Stimulated activated CD4-positive, alpha-beta T cell treated with anti-CD3 and anti-CD28 coated beads, TNF-alpha, amount 100 ng/mL, for 24 hours (primary cell): ENCODE measurements around the gene MCOLN2.
A peak's percentile ranks its signal among the peaks of the same experiment; 100 is the strongest.
"Not testable (repeated sequence)": the region's sequence is repeated elsewhere in the genome, so short reads cannot be mapped to it uniquely, and the experiment has no call there.

Source experiments
- DNase-seq, 3 experiments: peaks; one replicate each; pipeline ENCODE4 v3.0.0-alpha.2; 2020; ENCODE audit warnings: low read depth in 3 of 3

MCOLN2 gene

DNA sequence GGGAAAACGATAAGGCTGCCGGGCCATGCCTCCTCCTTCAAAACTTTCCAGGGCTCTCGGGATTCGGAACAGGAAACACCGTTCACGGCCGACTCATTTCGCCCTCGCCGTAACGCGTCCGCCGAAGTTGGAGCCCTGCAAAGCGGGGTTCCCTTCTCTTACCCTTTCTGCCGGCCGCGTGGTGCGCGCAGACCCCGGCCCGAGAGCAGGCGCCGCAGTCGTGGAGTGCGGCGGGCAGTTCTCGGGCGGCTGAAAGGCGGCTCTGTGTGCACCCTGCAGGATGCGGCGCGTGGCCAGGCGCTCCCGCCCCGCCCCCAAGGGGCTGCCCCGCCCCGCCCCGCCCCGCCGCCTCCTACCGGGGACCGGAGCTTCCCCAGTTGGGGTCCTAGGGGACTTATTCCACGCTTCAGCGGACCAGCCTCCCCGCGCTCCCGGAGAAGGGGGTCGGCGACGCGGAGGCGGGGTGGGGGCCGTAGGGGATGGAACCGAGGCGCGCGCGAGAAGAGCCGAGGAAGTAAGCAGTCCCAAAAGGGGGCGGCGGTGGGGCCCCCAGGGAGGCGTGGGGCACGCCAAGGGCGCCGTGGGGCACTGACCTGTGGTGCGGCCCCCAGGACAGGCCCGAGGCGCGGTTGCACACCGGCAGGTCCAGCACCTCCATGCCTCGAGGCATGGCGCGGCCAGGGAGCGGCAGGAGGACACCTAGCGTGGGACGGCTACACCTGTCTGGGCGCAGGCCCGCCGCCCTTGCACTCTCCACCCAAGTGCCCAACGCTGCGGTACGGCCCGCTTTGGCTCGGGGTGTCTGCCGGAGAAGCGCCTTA, at the start of gene MCOLN2:
TSS of gene MCOLN2 (minus strand) at position 268 of the 821 bp plus-strand sequence. CDS start at position 27, 241 bp downstream.
- DNase-seq = peak in 1 of 3 experiments; percentile 50

DNA sequence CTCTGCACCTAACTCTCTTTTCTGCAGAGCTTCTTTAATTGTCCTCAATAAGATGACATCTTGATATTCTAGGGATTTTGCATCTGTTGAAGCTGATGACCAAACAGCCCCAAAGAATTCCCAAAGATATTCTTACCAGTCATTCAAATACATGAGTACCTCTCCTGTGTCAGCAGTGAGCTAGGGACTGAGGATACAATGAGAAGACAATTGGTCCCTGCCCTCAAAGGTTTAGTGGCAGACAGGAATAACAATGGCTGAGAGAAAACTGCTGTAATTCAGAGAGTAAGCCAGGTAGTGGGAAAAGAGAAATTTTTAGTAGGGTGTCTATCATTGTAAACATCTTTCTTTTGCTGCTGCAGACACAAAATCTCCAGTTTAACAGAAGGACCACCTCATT, 45.5 kb upstream of the MCOLN2 start:
- no peak for DNase-seq

DNA sequence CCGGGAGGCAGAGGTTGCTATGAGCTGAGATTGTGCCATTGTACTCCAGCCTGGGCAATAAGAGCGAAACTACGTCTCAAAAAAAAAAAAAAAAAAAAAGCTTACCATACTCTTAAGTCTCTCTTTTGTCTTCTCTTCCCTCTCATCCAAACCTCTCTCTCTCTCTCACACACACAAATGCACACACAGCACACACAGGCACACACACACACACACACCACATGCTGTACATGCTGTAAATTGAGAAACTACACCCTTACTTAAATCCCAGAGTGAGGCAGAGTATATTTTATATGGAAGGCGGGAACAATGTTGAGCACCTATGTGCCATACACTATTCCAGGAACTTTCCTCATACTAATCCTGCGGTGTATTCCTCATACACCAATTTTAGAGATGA, 44.9 kb upstream of the MCOLN2 start:
- no peak for DNase-seq

DNA sequence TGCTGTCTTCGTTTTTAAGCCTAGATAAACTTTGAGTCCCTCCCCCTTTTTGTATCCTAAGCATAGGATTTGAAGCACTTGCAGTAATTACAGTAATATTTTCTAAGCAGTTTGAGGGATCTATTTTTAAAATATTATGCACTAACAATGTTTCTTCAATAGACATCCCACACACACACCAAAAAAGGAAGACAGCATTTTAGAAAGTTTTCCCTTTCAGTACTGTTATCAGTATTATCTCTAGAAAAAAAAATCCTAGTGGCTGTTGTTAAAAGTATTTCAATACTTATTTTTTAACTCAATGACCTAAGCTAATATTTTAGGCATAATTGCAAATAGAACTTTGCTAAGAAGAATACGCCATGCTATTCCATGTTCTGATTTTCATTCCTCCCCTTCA, 36.3 kb upstream of the MCOLN2 start:
- no peak for DNase-seq

DNA sequence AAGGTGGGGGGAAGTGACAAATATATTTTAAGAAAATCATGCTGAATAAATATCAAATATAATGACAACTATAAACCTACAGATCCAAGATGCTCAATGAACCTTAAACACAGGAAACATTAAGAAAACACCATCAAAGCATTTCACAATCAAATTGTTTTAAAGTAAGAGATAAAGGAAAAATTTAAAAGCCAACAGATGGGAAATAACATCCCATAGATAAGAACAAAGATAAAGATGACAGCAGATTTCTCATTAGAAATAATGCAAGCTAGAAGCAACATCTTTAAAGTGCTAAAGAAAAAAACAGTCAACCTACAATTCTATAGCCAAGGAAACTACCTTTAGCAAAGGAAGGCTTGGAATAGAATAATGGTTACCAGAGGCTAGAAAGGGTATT, 33.6 kb upstream of the MCOLN2 start:
- no peak for DNase-seq

DNA sequence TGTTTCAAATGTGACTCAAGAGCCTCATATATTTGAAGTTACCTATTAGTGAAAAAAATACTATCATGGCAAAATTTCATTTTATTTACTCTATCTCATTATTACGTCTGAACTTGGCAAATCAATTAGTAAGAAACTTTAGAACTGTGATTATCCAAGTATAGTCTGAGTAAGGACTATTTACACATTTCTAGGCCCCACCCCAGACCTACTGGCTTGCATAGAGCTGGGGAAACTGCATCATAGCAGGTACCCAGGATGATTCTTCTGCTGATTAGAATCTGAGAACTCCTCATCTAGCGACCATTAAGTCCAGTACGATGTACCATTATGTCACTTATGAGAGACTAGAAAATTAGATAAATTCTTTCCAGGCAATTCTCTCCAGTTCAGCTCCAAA, 31.2 kb upstream of the MCOLN2 start:
- no peak for DNase-seq

DNA sequence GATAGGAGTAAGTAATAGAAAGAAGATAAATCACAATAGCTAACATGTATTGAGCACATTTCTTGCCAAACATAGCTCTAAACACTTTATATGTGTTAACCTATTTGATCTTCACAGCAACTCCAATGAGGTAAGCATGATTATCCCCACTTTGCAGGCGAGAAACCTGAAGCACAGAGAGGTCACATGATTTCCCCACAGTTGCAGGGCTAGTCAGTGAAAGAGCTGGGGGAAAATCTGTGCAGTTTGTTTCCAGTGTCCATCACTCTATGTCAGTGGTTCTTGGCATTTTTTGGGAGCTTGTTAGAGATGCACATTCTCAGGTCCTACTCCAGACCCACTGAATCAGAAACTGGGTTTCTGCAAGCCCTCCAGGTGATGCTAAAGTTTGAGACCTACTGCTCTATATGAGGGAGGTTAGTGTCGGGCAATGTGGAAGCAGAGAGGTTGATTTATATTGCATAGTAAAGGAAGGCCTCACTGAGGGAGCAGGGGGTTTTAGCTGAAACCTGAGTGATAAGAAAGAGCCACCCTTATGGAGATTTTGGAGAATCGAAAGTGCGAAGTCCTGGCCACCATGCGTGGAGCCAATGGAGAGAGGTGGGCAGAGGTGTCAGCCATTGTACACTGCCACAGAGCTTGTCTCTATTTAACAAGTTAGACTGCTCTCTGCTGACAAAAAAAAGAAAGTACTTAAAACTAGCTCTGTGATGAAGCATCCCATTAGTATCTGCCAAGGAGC, 30.5 kb upstream of the MCOLN2 start:
- DNase-seq = no peak

DNA sequence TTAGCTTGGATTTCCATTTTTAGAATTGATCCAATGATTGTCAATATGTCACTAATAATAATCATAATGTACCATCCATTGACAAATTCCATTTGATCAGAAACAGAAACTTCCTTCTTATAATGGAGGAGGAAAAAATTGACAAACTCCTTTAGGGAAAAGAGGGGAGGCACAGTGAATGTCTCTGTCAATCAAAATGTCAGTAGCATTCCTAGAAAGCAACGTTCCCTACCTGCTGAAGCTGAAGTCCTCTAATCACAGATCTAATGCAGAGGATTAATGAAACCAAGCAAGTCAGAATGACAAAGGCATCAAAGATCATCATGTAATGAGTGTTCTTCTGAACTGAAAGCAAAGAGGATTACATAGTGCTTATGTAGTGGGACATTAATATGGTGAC, 29.0 kb upstream of the MCOLN2 start:
- DNase-seq = no peak

DNA sequence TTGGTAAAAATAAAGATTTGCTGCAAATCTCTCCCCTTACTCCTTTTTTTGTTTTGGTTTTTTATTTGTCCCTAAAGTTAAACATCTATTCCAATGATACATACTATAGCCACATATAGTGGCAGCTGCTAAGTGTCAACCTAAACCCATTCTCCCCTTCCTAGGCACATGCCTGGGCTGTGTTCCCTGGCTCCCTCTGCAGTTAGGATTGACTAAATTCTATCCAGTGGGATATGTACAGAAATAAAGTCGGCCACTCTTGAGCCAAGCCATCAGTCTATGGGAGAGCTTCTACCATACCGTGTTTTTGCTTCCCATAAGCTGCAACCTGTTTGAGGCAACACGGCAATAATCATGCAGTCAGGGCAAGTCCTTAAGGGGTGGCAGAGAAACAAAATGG, 27.8 kb upstream of the MCOLN2 start:
- DNase-seq = no peak

DNA sequence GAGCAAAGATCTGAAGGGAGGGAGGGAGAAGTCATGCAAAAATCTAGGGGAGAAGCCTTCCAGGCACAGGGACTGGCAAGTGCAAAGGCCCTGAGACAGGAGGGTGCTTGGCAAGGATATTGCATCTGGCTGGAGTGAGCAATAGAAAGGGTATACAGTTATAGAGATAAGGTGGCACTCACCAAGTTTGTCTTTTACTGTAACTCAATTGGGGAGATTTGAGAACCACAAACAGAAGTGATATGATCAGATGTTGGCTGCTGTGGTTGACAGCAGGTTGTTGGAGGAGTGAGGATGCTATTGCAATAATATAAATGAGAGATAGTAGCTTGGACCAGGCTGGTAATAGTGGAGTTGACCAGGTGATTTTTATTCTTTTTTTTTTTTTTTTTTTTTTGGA, 25.8 kb upstream of the MCOLN2 start:
- no peak for DNase-seq

DNA sequence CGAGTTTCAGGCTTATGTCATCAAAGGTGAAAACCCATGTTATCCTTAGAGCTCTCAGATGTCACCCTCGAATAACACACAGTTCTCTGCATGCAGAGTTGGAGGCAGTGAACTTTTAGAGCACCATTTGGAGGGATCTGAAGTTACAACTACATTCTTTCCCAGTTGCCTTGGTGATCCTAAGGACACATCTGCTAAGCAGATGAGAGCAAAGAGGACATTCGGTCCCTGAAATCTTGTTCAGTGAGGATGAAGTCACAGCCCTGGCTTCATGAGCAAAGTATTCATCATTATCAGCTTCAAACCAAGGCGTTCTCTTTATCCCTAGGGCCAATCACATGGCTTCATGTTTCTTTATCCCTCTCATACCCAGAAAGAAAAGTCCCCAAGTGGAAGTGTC, 23.1 kb upstream of the MCOLN2 start:
- DNase-seq = no peak

DNA sequence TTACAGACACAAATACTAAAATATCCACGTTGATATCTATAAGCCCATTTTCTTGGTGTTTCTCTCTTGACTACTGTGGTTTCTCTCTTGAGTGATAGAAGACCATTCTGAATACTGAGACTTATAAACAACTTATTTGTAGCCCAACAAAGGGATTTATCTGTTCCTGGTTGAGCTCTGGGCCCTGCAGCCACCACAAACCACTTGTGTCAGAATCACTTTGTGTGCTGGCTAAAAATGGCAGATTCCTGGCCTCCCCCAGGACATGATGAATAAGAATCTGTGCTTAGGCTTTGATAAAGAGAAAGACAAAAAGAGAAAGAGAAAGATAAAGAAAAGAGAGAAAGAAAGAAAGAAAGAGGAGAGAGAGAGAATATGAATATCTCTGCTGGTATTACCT, 18.9 kb upstream of the MCOLN2 start:
- no peak for DNase-seq

DNA sequence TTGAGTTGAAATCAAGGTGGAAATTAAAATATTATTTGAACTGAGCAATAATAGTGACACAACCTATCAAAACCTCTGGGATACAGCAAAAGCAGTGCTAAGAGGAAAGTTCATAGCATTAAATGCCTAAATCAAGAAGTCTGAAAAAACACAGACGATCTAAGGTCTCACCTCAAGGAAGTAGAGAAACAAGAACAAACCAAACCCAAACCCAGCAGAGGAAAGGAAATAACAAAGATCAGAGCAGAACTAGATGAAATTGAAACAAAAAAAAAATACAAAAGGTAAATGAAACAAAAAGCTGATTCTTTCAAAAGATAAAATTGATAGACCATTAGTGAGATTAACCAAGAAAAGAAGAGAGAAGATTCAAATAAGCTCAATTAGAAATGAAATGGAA, 8.7 kb upstream of the MCOLN2 start:
- not testable (repeated sequence) for DNase-seq

DNA sequence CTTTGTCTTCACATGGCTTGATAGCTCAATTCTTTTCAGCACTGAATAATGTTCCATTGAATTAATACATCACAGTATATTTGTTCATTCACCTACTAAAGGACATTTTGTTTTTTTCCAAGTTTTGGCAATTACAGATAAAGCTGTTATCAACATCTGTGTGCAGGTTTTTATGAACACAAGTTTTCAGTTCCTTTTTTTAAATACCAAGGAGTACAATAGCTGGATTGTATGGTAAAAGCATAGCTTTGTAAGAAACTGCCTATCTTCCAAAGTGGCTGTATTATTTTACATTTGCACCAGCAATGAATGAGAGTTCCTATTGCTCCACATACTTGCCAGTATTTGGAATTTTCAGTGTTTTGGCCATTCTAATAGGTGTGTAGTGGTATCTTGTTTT, 4.8 kb upstream of the MCOLN2 start:
- DNase-seq = no peak

DNA sequence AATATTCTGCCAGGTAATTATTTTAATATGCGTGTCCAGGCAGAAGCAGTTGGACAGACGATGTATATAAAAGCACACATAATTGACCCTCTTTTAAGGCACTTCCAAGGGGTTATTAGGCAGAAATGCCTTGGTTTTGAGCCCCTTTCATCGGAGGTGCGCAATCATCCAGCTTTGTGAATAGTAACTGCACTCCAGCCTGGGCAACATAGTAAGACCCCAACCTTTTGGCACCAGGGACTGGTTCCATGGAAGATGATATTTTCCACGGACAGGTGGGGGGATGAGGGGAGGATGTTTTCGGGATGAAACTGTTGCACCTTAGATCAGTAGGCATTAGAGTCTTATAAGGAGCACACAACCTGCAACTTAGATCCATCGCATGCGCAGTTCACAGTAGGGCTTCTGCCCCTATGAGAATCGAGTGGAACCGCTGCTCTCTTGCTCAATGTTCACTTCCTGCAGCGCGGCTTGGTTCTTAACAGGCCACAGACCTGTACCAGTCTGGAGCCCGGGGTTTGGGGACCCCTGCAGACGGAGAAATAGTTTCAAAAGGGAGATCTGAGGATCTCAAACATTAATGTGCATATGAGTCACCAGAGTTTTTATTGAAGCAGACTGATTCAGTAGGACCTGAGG, 1.8 kb upstream of the MCOLN2 start:
- peak in 1 of 3 experiments; percentile 48 for DNase-seq

DNA sequence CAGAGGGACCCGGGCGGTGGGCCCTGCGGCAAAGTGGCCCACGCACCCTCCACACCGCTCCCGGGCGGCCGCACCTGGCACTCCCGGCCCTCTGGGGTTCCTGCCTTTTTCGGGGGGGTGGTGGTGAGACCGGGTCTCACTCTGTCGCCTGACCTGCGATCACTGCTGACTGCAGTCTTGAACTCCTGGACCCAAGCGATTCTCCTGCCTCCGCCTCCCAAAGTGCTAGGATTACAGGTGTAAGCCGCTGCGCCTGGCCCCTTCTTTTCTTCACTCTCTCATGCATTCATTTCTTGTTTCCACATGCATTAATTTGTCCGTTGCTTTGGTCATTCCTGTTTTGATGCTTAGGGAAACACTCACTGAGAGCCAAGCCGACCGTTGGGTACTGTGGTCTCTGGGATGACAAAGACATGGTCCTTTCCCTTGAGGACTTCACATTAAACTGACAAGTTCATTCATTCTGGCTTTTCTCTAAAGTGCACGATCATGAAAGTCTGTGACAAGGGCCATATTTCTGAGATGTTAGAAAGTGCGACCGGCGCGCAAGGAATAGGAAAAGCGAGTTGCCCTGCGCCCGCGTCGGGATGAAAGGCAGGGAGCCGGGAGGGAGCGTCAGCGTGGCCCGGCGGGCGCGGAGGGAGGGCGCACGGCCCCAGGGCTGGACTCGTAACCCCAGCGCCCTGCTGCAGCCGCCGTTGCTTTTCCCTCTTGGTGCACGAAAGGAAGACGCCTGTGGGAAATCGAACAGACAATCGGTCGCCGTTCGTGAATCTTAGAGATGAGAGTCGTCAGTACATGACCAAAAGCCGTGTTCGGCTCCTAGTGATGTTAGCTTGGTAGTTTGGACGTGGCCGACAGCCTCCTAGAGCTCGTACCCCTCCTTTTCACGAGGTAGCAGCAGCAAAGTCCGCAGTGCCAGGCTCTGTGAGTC, 1.0 kb upstream of the MCOLN2 start:
- DNase-seq = peak in 1 of 3 experiments; percentile 5

DNA sequence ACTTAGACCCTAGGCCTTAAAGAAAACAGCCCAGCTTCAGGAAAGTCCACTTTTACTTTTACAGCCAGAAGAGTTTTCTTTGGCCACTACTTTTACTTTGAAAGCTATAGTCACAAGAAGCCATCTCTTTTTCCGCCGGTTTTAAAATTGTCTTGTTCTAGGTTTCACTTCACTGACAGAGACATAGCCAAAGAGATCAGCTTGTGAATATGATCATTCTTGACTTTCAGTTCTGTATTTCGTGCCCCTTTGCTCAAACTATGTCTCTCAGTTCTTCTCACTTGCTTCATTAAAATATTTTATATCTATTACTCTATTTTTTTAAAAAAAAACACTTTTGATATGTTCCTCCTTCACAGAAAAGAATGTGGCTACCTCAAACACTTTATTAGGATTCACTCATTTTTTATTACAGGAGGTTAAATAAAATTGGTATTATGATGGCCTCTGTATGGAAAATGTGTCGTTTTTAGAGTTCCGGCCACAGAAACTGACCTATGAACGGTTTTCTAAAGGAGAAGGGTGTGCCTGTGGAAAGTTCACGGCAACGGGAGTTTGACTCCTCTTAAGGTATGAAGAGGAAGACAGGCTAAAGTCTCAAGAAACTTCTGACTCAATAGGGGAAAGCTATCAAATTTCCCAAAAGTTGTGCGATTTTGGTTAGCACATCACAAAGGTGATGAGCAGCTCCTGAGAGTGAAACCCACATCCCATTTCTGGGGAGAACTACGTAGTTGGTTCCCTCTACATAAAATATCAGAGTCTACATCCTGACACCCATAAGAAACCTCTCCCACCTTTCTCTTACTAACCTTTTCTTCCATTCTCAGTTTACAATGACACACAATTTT, 1.2 kb downstream of the MCOLN2 start:
- peak in 1 of 3 experiments; percentile 3 for DNase-seq

DNA sequence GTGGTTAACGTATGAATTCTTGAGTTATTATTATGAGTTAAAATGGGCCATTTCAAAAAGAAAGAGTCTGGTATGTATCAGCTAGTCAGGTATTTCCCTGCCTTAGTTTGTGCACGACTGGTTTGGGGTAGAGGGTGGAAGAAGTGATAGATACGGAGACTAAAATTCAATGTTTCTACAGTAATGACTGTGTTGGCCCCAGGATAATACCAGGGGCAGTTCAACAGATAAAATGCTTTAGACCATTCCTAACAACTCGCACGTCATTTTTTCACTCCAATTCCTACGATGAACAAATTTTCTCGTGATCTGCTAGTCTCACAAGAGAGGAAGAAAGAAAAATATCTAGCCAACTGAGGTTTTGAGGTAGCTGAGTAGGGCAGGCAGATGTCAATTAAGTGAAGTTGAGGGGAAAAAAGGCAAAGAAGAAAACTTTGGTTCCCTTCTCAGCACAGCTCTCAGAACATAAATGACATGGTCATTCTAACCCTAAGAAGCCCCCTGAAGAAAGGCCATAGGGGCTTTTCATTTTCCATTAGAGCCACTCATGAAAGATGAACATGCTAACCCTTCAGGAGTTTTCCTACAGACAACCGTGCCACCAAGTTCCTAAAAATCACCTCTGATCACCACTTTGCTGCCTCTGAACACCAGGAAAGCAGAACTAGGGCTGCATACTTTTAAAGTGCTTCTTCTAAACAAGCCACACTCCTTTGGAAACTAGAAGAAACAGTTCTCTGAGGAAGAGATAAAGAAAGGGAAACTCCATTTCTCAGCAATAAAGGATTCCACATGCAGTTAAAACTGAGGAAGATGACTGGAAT, 5.6 kb downstream of the MCOLN2 start:
- no peak for DNase-seq

DNA sequence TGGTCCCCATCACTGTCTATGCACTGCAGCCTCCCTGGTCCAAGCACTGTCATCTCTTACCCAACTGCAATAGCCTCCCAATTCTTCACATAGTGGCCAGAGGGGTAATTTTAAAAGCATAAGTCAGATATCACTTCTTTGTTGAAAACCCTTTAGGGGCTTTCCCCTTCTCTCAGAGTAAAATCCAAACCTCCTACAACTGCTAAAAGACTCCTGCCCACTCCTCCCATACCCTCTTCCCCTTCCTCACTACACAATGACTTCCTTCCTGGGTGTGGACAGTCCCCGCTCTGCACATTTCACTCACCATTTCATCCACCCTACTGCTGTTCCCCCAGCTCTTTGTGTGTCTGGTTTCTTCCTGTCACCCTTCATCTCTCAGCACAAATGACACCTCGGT, 8.3 kb downstream of the MCOLN2 start:
- DNase-seq = no peak

DNA sequence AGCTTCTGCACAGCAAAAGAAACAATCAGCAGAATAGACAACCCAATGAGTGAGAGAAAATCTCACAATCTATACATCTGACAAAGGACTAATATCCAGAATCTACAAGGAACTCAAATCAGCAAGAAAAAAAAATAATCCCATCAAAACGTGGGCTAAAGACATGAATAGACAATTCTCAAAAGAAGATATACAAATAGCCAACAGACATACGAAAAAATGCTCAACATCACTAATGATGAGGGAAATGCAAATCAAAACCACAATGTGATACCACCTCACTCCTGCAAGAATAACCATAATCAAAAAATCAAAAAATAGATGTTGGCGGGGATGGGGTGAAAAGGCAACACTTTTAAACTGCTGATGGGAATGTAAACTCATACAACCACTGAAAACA, 10.4 kb downstream of the MCOLN2 start:
- not testable (repeated sequence) for DNase-seq
